SK-N-SH (cell line): ENCODE data around the gene YPEL1. TPM values are rescaled to one million over a fixed set of nuclear protein-coding genes. Genes with fewer than 3 reads are reported as not detected.

Experiments used
- CTCF ChIA-PET: fragments of 300-600, 350-600 bp; formaldehyde crosslinking; extraction: SDS; loops from one replicate; lab custom pipeline; 2021; lab: Yijun Ruan, JAX
- POLR2A ChIA-PET: fragments of 350-600 bp; sonication (Branson Sonifier 250); formaldehyde crosslinking; extraction: SDS; loops from one replicate; lab custom pipeline; 2020; ENCODE audit warnings: antibody characterized with exemption, inconsistent platforms; lab: Yijun Ruan, JAX
- DNase-seq: peaks from one replicate; pipeline ENCODE4 v3.0.0; 2012
- H2AFZ ChIP-seq: fragments of 200-600 bp; sonication (generic); 2 replicates; pipeline ENCODE4 v1.8.1; 2016; ENCODE audit warnings: antibody characterized with exemption, mild to moderate bottlenecking, low read depth
- H3F3A ChIP-seq: fragments of 200-600 bp; sonication (generic); replicated peaks from 2 replicates; pipeline ENCODE3; 2016; ENCODE audit warnings: antibody characterized with exemption, mild to moderate bottlenecking; ENCODE audit not compliant: insufficient read depth
- H3K27ac ChIP-seq, 2 experiments: fragments of 200-500 bp in 1 of 2; fragments of 200-600 bp in 1 of 2; sonication (Bioruptor generic) in 1 of 2; sonication (generic), shearing (Covaris generic) in 1 of 2; 2 replicates each; pipeline versions ENCODE4 v1.5.1 to v1.6.1; 2014 to 2016; ENCODE audit warnings: low read depth in 2 of 2, inconsistent platforms in 1 of 2, low read length in 1 of 2, mild to moderate bottlenecking in 1 of 2, mixed read lengths in 1 of 2
- H3K27me3 ChIP-seq: fragments of 200-600 bp; sonication (generic), shearing (Covaris generic); 2 replicates; pipeline ENCODE4 v1.6.1; 2016; ENCODE audit warnings: mixed run types; ENCODE audit not compliant: insufficient read depth
- H3K36me3 ChIP-seq, 2 experiments: fragments of 200-500 bp in 1 of 2; fragments of 200-600 bp in 1 of 2; sonication (Bioruptor generic) in 1 of 2; sonication (generic) in 1 of 2; replicated peaks in 1 of 2; 2 replicates each; pipeline versions ENCODE3 to v1.5.1; 2014 to 2016; ENCODE audit warnings: low read length in 1 of 2, mild to moderate bottlenecking in 1 of 2; ENCODE audit not compliant: insufficient read depth in 2 of 2, control insufficient read depth in 1 of 2
- H3K4me1 ChIP-seq, 2 experiments: fragments of 200-500 bp in 1 of 2; fragments of 200-600 bp in 1 of 2; sonication (Bioruptor generic) in 1 of 2; sonication (generic), shearing (Covaris generic) in 1 of 2; 2 replicates each; pipeline versions ENCODE4 v1.5.1 to v1.6.1; 2014 to 2016; ENCODE audit warnings: low read depth in 1 of 2, low read length in 1 of 2, mixed run types in 1 of 2; ENCODE audit not compliant: insufficient read depth in 2 of 2, control insufficient read depth in 1 of 2
- H3K4me2 ChIP-seq: fragments of 200-600 bp; sonication (generic), shearing (Covaris generic); 2 replicates; pipeline ENCODE4 v1.6.1; 2017; ENCODE audit warnings: mixed run types
- H3K4me3 ChIP-seq, 2 experiments: fragments of 200-500 bp in 1 of 2; fragments of 200-600 bp in 1 of 2; sonication (Bioruptor generic) in 1 of 2; sonication (generic), shearing (Covaris generic) in 1 of 2; 2 replicates each; pipeline versions ENCODE4 v1.5.1 to v1.8.1; 2014 to 2016; ENCODE audit warnings: low read depth in 2 of 2, inconsistent platforms in 1 of 2, low read length in 1 of 2, mild to moderate bottlenecking in 1 of 2, mixed read lengths in 1 of 2, moderate library complexity in 1 of 2
- H3K79me2 ChIP-seq: fragments of 200-600 bp; sonication (generic); 2 replicates; pipeline ENCODE4 v1.8.1; 2017; ENCODE audit warnings: mild to moderate bottlenecking; ENCODE audit not compliant: insufficient read depth
- H3K9ac ChIP-seq: fragments of 200-600 bp; sonication (generic); 2 replicates; pipeline ENCODE4 v1.6.1; 2017; ENCODE audit warnings: mixed run types
- H3K9me2 ChIP-seq: fragments of 200-600 bp; sonication (generic); 2 replicates; pipeline ENCODE4 v1.6.1; 2017; ENCODE audit warnings: mixed run types
- H3K9me3 ChIP-seq: fragments of 200-600 bp; sonication (generic); 2 replicates; pipeline ENCODE4 v1.6.1; 2017; ENCODE audit warnings: mixed run types, mild to moderate bottlenecking, moderate library complexity
- H4K20me1 ChIP-seq: fragments of 200-600 bp; sonication (generic); 2 replicates; pipeline ENCODE4 v1.6.1; 2017; ENCODE audit warnings: mild to moderate bottlenecking, mixed run types; ENCODE audit not compliant: insufficient read depth
- FOSL2 ChIP-seq: IDR thresholded peaks from 2 replicates; pipeline ENCODE4 v1.4.0; 2012; ENCODE audit warnings: low read depth, mild to moderate bottlenecking, moderate library complexity, borderline replicate concordance
- GATA2 ChIP-seq: sonication (generic); formaldehyde crosslinking; IDR thresholded peaks from 2 replicates; pipeline ENCODE4 v1.5.0; 2020; ENCODE audit warnings: mild to moderate bottlenecking, missing genetic modification reagents
- JUND ChIP-seq: IDR thresholded peaks from 2 replicates; pipeline ENCODE4 v1.4.0; 2012
- MAX ChIP-seq: IDR thresholded peaks from 2 replicates; pipeline ENCODE4 v1.4.0; 2012; ENCODE audit warnings: low read depth
- MXI1 ChIP-seq: IDR thresholded peaks from 2 replicates; pipeline ENCODE4 v1.6.1; 2012; ENCODE audit warnings: mild to moderate bottlenecking, low read depth, low read length, improper control_type of control experiment
- NFIC ChIP-seq: IDR thresholded peaks from 2 replicates; pipeline ENCODE4 v1.4.0; 2012; ENCODE audit warnings: borderline replicate concordance
- POLR2AphosphoS5 ChIP-seq: IDR thresholded peaks from 2 replicates; pipeline ENCODE4 v1.6.1; 2012; ENCODE audit warnings: low read depth, low read length
- RFX5 ChIP-seq: IDR thresholded peaks from 2 replicates; pipeline ENCODE4 v1.6.1; 2012; ENCODE audit warnings: mild to moderate bottlenecking, improper control_type of control experiment, low read length
- TAF1 ChIP-seq: IDR thresholded peaks from 2 replicates; pipeline ENCODE4 v1.6.1; 2012; ENCODE audit warnings: low read depth, mild to moderate bottlenecking, low read length, moderate library complexity, borderline replicate concordance
- TEAD4 ChIP-seq: IDR thresholded peaks from 2 replicates; pipeline ENCODE4 v1.4.0; 2012; ENCODE audit warnings: mild to moderate bottlenecking, borderline replicate concordance; ENCODE audit not compliant: insufficient read depth
- ZBTB33 ChIP-seq: IDR thresholded peaks from 2 replicates; pipeline ENCODE4 v1.4.0; 2012; ENCODE audit warnings: low read depth, borderline replicate concordance
- WGBS: methylation state at CpG from one replicate; pipeline ENCODE4 v1.1.6; 2017; ENCODE audit warnings: low lambda C conversion rate; 5-methylcytosine and 5-hydroxymethylcytosine counted together
- polyA plus RNA-seq, 3 experiments: library from polyadenylated mRNA; depleted of rRNA; stranded (reverse); fragments of >200 nt; gene quantifications; 2 replicates each; pipeline ENCODE4 v1.2.3, GENCODE V29; 2012

YPEL1 gene
- polyA plus RNA-seq, 1 of the 3 experiments (the other 2 are of a cell fraction), result 2.4 TPM

GRCh38 chr22:21694394-21694793 lies 41.2 kb downstream of the YPEL1 start:
- Histone ChIP-seq H3K4me2 (no peak overlapping the region), H3K9me3 (no peaks in the 10 kb centered on the region)
- CTCF ChIA-PET, result interaction anchor here (3.0 kb wide), 1 partner anchor 244 kb away, joined by 11 read pairs; no protein-coding TSS in a partner anchor

GRCh38 chr22:21693999-21694341 lies 41.6 kb downstream of the YPEL1 start:
- H3F3A ChIP-seq, result peaks cover 11% of the 10 kb centered on the region
- no peaks in the 10 kb centered on the region; the same call in 1 of the 2 replicates for H4K20me1 ChIP-seq
- H3K9ac ChIP-seq, result no peak overlapping the region
- TF ChIP-seq ZBTB33 (no peak), JUND (no peak), POLR2AphosphoS5 (no peak), MAX (no peak), RFX5 (no peak), GATA2 (CRISPR knock-in tag) (no peak)
- no peak overlapping the region for H3K4me2 ChIP-seq
- no peaks in the 10 kb centered on the region for H3K79me2 ChIP-seq
- no peaks in the 10 kb centered on the region for H3K27me3 ChIP-seq
- no peak for DNase-seq
- H3K4me3 ChIP-seq, result no peak overlapping the region
- peaks cover 0 to 8% of the 10 kb centered on the region in 2 experiments; a peak in 2 of 4 replicates for H3K4me1 ChIP-seq
- ChIA-PET CTCF (interaction anchor here (3.0 kb wide), 1 partner anchor 245 kb away, joined by 11 read pairs; no protein-coding TSS in a partner anchor), POLR2A (interaction anchor here (0.9 kb wide), 1 partner anchor 11 kb away, joined by 4 read pairs; no protein-coding TSS in a partner anchor)
- H3K27ac ChIP-seq, result no peak overlapping the region
- peaks cover 3 to 45% of the 10 kb centered on the region in 2 experiments for H3K36me3 ChIP-seq
- WGBS, result 89% methylated on average over 8 of the region's 13 CpGs
- no peaks in the 10 kb centered on the region for H3K9me2 ChIP-seq
- no peak overlapping the region for H2AFZ ChIP-seq
- H3K9me3 ChIP-seq, result no peaks in the 10 kb centered on the region

More at GRCh38 chr22:21694394-21694793, 41.2 kb downstream of the YPEL1 start:
- H3K4me1 ChIP-seq, result peaks cover 0 to 8% of the 10 kb centered on the region in 2 experiments; a peak in 2 of 4 replicates
- H3F3A ChIP-seq, result peaks cover 11% of the 10 kb centered on the region
- no peaks in the 10 kb centered on the region; the same call in 1 of the 2 replicates for H4K20me1 ChIP-seq
- H3K36me3 ChIP-seq, result peaks cover 3 to 45% of the 10 kb centered on the region in 2 experiments
- H3K79me2 ChIP-seq, result no peaks in the 10 kb centered on the region
- TF ChIP-seq FOSL2 (no peak), MXI1 (no peak), NFIC (no peak), TAF1 (no peak), TEAD4 (no peak)
- no peaks in the 10 kb centered on the region for H3K9me2 ChIP-seq
- H3K9ac ChIP-seq, result no peak overlapping the region
- no peak overlapping the region for H3K4me3 ChIP-seq
- POLR2A ChIA-PET, result interaction anchor here (0.9 kb wide), 1 partner anchor 12 kb away, joined by 4 read pairs; no protein-coding TSS in a partner anchor
- no peak overlapping the region for H3K27ac ChIP-seq
- 89% methylated on average over 10 of the region's 14 CpGs for WGBS
- no peak overlapping the region for H2AFZ ChIP-seq
- H3K27me3 ChIP-seq, result no peaks in the 10 kb centered on the region
- no peak for DNase-seq
